GM18951 (cell line): ENCODE measurements around the gene NUDT22.

Experiments
- POLR2A ChIP-seq: IDR thresholded peaks from 4 replicates; pipeline ENCODE4 v1.6.1; 2011; ENCODE audit warnings: mild to moderate bottlenecking; ENCODE audit not compliant: insufficient read length, insufficient read depth; ENCODE audit errors: extremely low read depth
- in situ Hi-C: fragments of 300-500 bp; cut with MboI; formaldehyde crosslinking; loops from one replicate; pipeline ENCODE4 v1.12.0; 2022; ENCODE audit warnings: low sequenced_read_pairs, mixed read lengths, inconsistent platforms; ENCODE audit not compliant: unreplicated experiment

Gene NUDT22

DNA sequence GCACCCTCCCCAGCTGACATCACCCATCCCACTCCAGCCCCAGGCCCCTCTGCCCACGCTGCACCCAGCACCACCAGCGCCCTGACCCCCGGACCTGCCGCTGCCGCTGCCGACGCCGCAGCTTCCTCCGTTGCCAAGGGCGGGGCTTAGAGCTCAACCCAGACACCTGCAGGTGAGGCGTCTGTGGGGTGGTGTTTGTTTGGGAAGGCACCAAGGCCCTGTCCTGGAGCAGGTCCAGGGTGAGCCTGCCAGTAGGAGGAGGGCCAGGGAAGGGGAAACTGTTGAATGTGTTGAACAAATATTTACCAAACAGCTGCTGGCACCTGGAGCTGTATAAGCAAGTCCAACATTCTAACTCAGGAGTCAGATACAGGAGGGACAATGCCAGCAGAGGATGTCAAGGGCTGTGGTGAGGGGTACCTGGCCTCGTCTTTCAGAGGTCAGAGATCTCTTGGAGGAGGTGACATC is 11.4 kb downstream of the NUDT22 start:
- no peak for TF ChIP-seq POLR2A
- in situ Hi-C loops: no loop called here

GRCh38 chr11:64238076-64238475 is 12.0 kb downstream of the NUDT22 start:
- in situ Hi-C loops: no loop called here
- TF ChIP-seq POLR2A: no peak

DNA sequence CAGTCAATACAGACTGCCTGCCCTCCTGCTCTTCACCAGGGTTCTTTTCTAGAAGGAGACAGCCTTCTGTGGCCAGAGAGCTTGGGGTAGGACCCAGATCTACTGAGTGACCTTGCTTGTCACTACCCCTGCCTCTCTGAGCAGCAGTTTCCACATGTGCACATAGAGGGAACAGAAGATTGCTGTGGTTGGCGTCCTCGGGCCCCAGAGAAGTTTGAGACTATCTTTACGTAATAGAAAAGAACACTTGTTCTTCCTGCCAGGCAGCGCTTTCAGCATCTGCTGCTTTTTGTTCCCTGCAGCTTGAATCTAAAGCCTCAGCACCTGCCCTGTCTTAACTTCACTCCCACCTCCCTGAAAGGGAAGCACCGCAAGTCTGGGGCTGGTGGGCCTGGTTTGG is 12.9 kb downstream of the NUDT22 start:
- no peak for TF ChIP-seq POLR2A
- in situ Hi-C loops: no loop called here

DNA sequence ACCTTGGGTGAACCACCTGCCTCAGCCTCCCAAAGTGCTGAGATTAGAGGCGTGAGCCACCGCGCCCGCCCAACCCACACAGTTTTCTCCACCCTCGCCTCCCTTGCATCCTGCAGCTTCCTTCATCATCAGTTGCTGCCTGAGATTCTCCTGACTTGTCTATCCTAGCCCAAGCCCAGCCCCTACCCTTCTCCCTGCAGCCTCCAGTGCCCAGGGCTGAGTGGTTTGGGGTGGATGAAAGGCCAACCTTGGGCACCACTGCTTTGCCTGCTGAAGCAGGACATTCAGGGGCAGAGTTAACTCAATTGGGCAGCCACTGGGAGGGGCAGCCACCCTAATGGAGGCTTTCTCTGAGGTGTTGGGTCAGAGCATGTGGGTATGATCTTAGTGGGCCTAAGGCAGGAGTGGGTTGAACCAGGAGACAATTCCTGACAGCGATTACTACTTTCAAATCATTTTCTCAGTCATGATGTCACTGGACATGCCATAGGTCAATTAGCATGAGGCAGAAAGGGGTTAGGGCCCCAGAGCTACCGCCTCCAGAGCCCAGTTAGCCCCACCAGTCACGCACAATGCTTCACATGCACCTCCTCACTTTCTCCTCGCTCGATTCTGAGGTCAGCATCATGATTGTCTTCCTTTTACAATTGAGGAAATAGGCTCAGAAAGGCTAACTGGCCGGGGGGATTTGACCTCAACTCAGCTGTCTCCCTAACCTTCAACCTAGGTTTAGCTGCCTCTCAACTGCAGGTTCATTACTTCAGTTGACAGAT is 13.8 kb downstream of the NUDT22 start:
- no peak for TF ChIP-seq POLR2A
- in situ Hi-C loops: no loop called here

DNA sequence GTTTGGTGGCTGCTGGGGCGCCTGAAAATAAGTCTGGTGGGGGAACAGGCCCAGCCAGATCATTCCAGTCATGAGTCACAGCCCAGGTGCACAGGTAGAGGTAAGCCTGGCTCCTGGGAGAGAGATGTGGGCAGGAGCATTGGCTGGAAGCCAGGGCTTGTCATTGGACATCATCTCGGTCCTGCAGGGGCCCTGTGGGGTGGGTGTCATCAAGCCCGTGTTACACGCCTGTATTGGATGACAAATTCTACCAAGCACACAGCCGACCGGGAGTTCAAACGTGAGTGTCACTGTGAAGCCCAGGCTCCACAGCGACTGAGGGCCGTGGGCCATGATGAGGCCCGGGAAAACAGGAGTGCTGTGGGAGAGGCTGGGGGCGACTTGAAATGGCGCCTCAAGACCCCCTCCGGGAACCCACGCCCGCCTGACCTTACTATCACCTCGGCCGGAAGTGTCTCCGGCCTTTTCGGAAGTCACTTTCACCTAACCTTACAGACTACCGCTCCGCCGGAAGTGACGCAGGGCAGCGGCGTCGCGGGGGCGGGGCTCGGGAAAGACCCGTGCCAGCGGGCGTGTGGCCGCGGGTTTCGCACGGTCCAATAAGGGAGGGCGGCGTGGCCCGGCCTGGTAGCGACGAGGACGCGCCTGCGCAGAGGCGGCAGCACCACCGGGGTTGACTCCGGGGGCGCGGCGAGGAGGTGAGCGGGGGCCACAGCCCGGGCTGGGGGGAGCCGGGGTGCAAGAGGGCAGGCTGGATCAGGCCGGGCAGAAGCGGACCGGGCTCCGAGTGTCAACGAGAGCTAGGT is 14.6 kb downstream of the NUDT22 start, which contains the start of gene FKBP2:
FKBP2 (plus strand) TSS at position 661 of the 806 bp plus-strand sequence. CDS start 1,293 bp downstream, outside the sequence.
- in situ Hi-C loops: no loop called here
- peak; percentile 82 for TF ChIP-seq POLR2A

GRCh38 chr11:64241241-64241490 is 15.1 kb downstream of the NUDT22 start:
- TF ChIP-seq POLR2A: no peak
- in situ Hi-C loops: no loop called here

DNA sequence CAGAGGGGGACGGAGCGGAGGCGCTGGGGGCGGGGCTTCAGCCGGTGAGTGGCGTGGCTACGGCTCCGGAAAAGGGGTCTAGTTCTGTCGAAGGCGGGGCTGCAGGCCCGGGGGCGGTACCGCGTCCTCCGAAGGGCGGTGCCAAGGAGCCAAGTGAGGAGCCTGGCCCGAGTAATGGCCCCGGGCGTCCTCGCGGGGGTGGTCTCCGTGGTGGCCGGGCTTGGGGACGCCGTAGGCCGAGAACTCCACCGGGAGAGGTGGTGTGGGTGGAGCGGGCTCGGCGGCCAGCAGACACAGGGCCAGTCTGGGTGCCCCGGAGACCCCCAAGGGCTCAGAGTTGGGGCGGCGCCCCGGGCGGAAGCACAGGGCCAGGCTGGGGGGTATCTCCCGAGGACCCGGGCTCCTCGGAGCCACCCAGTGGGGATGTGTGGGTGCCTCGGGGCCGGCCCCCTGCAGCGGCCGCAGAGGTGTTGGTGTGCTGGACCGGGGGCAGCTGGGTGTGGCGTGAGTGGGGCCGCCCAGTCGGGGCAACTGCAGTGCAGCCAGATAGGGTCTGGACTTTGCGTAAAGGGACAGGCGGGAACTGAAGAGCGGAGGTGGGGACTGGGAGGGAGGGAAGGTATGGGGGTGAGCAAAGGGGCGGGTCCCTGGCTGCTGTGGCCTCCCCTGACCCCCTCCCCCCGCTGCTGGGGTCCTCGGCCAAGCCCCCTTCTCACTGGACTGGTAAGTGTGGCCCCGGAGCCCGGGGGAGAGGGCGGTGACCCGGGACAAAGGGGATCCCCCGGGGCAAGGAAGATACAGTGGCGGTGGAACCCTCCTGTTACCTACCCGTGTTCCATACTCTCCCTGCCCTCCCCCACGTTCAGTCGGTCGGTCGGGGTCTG is 15.7 kb downstream of the NUDT22 start:
- in situ Hi-C loops: no loop called here
- TF ChIP-seq POLR2A: peak; percentile 70

DNA sequence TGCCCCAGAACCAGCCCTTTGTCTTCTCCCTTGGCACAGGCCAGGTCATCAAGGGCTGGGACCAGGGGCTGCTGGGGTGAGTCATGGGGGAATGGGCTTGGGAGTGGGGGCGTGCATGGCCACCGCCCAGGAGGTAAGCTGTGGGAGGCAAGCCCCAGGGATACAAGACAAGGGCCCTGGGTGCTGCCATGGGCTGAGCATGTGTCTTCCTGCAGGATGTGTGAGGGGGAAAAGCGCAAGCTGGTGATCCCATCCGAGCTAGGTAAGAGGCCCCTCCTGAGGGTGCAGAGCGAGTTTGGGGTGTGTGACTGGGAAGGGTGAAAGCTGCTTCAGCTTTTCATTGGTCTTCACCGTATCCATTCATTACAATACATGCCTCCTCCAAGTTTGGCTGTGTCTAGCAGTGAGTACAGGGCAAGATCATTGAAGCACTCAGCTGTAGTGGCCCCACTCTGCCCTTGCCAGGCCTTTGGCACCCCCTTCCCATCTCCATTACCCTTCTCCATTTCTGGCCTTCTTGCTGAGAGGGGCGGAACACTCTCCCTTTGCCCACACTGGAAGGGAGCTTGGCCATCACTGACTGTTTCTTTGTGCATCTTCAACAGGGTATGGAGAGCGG is 17.3 kb downstream of the NUDT22 start:
- no peak for TF ChIP-seq POLR2A
- in situ Hi-C loops: no loop called here

DNA sequence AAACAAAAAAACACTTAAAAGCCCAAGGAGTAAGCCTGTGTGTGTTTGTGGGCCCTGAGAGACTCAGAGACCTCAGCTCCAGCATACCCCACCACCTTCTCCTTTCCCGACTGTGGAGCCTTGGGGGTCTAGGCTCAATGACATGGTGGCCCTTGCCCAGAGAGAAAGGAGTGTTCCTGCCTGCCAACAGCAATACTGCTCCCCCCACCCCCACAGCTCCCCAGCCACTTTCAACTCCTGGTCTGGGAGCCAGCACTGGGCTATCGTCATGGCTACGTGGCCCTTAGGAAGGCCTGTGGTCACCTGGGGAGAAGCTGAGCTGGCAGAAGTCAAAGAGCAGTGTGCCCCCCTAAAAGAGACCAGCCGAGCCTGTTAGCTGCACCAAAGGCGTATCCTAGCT is 18.0 kb downstream of the NUDT22 start:
- in situ Hi-C loops: no loop called here
- TF ChIP-seq POLR2A: peak; percentile 19

- TF ChIP-seq POLR2A: no peak
These were observed 18.9 kb downstream of the NUDT22 start for GRCh38 chr11:64244966-64245365.

DNA sequence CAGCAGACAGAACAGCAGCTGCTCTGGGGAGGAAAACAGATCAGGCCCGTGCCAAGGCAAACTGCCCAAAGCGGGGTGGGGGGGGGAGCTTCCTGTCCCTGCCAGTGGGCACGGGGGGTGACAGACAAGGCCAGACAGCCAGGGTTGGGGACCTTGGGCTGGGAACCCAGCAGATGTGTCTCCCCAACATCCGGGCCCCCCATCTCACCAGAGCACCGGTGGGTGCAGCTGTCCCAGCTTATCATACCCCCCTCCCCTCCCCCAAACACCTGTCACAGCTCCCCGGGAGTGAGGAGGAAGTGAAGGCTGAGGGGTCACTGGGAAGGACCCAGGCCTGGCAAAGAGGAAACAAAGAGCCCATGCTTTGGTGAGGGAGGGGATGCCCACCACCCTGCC is 19.3 kb downstream of the NUDT22 start:
- TF ChIP-seq POLR2A: no peak
- in situ Hi-C loops: no loop called here

More at GRCh38 chr11:64244966-64245365, 18.9 kb downstream of the NUDT22 start:
- in situ Hi-C loops: no loop called here

GRCh38 chr11:64245797-64246620 is 19.9 kb downstream of the NUDT22 start:
- in situ Hi-C loops: no loop called here
- no peak for TF ChIP-seq POLR2A
